GM21717 (cell line): ENCODE data around the gene C1orf210.

Source experiments
- ATAC-seq: cut with Tn5 transposase; IDR thresholded peaks from one replicate; pipeline ENCODE4 v1.9.1; 2021; ENCODE audit warnings: mild to moderate bottlenecking, moderate library complexity; ENCODE audit not compliant: unreplicated experiment

C1orf210 gene

DNA sequence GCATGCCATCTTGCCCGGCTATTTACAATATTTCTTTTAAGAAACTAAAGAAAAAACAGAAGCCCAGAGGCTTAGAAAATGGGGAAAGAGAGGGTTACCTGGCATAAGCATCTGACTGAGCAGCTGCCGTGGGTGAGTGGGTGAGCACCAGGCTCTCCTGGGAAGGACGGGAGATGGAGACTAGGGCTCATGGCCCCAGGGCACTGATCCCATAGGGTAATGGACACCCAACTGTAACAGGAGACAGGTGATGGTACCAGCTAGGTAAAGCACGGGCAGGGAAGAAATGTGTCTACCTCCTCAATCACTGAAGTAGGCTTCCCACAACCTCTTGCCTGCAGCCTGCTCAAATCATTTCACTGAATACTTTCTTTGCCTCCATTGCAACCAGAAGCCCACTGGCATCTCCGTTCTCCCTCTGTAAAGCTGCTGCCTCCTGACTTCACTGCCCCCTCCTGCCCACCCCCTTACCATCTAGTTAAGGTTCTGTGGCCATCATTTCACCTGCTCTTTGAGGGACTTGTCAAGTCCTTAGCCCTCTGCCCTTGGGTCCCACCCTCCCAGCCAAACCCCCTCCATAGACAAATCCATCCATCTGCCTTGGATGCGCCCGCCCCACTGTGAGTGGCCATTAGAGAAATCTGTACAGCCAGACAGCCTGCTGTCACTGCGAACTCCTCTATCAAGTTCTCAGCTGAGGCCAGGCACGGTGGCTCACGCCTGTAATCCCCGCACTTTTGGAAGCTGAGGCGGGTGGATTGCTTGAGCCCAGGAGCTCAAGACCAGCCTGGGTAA lies 9.4 kb downstream of the C1orf210 start:
- no peak for ATAC-seq

- no peak for ATAC-seq
These were observed 10.6 kb downstream of the C1orf210 start for GRCh38 chr1:43274804-43275180.

DNA sequence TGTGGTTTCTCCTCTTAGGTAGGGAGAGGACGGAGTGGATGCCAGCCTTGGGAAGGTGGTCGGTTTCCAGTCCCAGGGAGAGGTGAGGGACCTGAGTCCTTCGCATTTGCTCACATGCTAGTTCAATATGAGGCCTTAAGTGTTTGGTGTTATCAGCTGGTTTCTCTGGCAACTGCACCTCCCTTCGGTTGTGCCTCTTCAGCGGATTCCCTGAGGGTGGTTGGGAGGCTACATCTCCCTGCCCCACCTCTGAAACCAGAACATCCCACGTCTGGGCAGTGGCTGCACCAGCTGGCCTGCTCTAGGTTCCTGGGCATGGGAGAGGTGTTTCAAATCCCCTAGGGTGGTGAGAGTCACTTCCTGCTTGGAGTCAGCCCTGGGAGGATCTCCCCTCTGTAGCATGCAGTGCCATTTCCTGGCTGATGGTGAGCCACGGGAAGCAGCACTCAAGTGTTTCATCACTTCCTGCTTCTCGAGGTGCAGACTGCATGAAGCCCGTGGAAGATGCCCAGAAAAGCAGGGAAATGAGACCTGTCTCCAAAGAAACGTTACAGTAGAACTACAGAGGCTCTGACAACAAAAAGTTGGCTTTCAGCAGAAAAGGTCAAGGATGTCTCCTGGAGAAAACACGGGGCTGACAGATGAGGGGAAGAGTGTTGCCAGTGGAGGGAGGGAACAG lies 11.1 kb downstream of the C1orf210 start:
- ATAC-seq, result no peak

DNA sequence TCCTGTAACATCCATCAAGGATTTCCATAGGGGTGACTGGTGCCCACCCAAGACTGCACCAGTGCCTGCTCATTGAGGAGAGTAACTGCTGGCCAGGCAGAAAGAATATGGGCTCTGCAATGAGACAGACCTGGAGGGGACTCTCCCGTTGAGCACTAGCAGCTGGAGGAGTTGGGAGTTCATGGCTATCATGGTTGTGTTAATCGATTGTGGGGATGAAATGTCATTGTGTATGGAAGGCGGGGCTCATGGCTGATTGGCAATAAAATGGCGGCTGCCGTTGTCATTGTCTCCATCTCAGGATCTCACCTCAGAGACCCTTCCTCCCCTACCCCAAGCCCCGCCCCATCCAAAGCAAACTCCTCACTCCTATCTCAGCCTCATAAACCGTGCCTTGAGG lies 11.7 kb downstream of the C1orf210 start:
- no peak for ATAC-seq

- ATAC-seq, result no peak
These were observed 12.5 kb downstream of the C1orf210 start for GRCh38 chr1:43272576-43273571.

- no peak for ATAC-seq
These were observed 13.2 kb downstream of the C1orf210 start for GRCh38 chr1:43272161-43272560.

DNA sequence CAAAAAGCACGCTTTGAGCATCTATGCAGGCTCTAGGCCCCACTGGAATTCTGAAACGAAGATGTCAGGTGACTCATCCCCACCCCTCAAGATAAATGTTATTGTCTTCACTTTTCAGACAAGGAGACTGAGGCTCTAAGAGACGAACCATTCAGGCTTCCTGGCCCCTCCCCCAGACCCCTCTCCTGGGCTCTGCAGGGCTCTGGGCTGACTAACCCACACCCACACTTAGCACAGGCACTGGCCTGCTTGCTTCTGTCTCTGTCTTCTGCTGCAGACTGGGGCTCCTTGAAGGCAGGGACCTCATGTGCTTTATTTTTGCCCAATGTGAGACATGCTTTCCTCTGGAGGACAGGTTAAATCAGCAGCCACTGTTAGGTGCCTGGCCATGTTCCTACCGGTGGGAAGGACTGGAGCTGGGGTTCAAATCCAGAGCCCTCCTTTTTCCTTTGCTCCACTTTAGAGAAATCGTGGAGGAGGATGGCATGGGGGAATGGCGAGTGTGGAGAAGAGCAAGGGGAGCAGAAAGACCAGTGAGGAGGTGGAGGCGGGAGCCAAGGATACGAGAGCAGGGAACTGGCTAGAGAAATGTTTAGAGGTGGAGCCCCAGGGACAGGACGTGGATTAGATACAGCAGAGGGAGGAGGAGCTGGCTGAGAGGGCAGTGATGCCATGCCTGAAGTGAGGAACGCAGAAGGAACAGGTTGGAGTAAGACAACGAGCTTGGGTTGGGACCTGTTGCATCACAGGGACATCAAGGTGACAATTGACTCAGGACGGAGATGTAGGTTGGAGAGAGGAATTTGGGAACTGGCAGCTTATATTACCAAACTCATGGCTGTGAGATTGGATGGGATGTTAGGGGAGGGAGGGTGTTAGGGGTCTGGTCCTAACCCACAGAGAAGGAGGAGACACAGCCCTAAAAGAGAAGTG lies 13.9 kb downstream of the C1orf210 start:
- no peak for ATAC-seq

DNA sequence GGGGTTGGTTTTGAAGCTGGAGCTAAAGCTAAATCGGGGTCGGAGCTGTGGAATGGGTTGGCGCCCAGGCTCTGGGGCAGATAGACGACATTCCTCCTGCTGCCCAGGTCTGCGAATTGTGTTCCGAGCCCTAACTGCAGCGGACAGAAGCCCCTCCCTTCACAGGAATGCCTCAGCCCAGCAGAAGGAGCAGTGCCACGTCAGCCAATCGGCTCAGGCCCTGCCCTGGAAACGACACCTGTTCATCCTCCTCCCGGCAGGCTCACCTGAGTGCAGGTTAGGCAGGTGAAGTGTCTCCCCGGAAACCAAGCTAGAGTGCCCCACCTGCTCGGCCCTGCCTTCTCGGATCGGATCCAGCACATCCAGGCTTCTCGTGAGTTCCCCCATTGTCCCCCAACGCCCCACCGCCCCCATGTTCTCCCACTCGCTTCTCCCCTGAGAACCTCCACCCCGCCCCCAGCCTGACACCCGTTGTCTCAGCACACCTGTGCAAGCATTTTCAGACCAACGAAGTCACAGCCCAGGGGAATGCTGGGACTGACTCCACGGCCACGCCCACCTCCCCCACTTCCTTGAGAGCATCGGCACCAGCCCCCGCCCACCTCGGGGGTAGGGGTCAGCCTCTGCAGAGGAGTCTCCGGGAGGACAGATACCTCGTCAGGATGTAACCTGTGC lies 14.8 kb downstream of the C1orf210 start:
- ATAC-seq, result no peak

DNA sequence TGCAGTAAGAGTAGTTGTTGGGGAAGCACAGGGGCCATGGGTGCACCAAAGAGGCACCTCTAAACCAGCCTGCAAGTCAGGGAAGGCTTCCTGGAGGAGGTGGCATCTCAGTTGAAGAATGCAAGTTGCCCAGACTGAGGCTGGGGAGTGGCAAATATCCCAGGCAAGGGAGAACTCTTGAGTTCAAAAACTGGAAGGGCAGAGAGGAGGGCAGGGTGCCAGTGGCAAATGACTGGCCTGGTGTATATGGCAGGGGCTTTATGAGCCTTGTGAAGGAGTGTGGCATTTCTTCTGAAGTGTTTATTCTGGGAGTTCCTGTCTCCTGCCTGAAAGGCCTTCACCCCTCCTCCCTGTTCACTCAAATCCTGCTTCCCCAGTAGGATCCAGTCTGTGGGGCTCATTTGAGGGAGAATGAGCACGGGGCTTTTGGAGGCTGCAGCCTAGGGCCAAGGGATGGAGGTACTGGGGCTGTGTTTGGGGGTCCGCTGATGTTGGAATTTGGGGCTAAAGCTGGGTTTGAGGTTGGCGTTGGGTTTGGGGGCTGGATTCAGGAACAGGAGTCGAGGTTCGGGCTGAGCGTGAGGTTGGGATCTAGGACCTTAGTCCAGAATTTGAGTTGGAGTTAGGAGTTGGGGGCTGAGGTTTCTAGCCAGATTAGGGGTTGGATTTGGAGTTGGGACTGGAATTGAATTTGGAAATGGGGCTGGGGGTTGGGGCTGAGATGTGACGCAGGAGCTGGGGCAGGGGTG lies 15.6 kb downstream of the C1orf210 start, which contains the start of gene TMEM125:
TSS of gene TMEM125 (plus strand) at position 357 of the 749 bp plus-strand sequence. CDS start 2,740 bp downstream, outside the sequence.
- ATAC-seq, result no peak

DNA sequence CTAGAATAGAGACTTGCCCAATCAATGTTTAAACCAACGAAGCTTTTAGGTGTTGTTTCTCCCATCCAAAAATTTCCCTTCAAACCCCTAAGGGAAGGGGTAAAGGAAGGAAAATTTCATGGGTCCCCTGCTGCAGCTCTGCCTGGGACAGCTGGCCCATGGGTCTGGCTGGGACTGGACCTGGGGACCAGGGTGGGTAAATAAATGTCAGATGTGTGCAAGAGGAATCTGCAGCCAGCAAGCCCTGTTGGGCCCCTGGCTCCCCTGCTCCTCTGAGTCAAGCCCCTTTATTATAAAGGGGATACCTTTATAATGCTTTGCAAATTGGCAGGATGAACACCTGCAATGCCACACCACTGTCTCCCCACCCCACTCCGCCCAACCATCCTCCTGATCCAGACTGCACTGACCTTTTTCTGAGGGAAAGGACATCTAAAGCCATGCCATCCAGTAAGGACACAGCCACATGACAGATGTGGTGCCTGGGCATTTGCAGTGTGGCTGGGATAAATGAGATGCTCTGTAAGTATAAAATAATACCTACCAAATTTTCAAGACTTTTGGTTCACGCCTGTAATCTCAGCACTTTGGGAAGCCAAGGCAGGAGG lies 17.5 kb downstream of the C1orf210 start:
- ATAC-seq, result no peak

DNA sequence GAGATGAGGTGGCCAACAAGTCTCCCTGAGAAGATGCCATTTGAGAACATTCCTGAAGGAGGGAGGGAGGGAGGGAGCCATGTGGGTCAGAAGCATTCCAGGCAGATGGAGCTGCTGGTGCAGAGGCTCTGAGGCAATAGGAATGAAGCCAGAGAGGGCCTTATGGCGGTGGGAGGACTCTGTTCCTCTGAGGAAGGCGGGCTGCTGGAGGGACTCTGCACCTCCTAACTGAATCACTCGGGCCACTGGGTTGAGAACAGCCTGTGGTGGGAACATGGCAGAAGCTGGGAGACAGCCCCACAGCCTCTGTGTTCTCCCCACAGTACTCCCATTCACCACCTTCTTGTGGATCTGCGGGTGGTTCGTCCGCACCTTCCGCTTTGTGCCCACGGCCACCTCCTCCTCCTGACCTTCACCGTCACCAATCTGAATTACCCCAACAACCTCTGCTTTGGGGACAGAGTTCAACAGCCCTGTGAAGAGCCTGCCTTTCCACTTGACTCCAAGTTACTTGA lies 18.0 kb downstream of the C1orf210 start:
- no peak for ATAC-seq

- no peak for ATAC-seq
These were observed 18.5 kb downstream of the C1orf210 start for GRCh38 chr1:43266881-43267280.

- no peak for ATAC-seq
These were observed 19.9 kb downstream of the C1orf210 start for GRCh38 chr1:43265431-43265830.

GRCh38 chr1:43258370-43258769 lies 27.0 kb downstream of the C1orf210 start:
- ATAC-seq, result no peak

GRCh38 chr1:43256675-43257570 lies 28.5 kb downstream of the C1orf210 start:
- no peak for ATAC-seq

DNA sequence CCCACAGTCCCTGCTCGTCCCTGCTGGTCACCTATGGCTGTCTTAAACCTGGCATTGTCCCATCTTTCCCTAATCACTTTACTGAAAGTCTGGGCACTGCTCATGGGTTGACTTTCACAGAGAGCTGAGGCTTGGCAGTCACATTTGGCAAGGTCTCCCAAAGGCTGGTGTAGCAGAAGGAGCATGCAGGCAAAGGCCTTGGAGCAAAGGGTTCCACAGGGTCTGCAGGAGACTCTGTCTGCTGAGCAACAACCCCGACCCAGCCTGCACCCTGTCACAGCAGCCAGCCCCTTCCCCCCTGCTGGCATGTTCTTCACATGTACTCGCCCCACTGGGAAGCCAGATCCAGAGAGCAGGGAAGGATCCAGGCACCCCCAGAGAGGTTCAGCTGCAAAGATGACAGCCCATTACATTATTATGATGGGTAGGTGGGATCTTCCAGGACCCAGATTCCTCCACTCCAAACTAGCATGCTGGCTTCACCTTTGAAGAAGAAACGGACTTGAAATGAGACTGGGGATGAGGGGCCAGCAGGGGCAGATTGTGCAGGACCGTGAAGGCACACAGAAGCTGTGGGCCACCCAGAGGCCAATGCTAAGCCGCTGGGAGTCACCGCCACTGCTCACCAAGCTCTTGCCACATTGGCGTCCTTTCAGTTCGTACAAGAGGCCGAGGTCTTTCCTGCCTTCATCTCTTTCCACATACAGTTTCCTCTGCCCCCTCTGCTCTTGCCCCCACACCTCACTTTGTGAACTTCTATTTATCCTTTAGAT lies 29.8 kb downstream of the C1orf210 start:
- ATAC-seq, result no peak
